Right forelimb (tissue), 1 donor: Measurements from ENCODE around the gene PRAMEF20.
"Not testable (repeated sequence)": the region's sequence is repeated elsewhere in the genome, so short reads cannot be mapped to it uniquely, and the experiment has no call there.

Source experiments
- DNase-seq: peaks from one replicate; pipeline ENCODE4 v3.0.0-alpha.2; 2018

PRAMEF20 gene

GRCh38 chr1:13410150-13410549 is at the start of gene PRAMEF20:
Gene PRAMEF20, plus strand, starts transcription at chr1:13410450. Its CDS starts 5,905 bp downstream, at chr1:13416355.
- not testable (repeated sequence) for DNase-seq

DNA sequence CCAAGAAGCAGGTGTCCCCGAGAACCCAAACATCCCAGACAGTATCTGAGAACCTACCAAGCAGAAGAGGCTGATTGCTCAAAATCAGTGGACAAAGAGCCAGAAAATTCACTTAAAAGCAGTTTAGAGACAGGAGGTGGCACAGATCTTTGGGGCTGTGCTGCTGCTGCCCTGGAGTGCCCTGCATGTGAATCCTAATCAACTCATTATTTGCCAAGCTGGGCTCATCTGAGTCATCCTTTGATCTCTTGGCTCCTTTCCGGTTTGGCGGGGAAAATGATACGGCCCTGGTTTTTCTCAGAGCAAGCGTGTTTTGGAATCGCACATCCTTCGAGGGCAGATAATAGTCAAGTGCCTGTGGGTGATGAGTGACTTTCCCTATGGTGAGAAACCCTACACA is 47.9 kb upstream of the PRAMEF20 start:
- not testable (repeated sequence) for DNase-seq

GRCh38 chr1:13364928-13365327 is 45.3 kb upstream of the PRAMEF20 start:
- not testable (repeated sequence) for DNase-seq

- DNase-seq, result not testable (repeated sequence)
Observed at GRCh38 chr1:13366536-13366935, 43.7 kb upstream of the PRAMEF20 start.

- not testable (repeated sequence) for DNase-seq
Observed at GRCh38 chr1:13368544-13368943, 41.7 kb upstream of the PRAMEF20 start.

DNA sequence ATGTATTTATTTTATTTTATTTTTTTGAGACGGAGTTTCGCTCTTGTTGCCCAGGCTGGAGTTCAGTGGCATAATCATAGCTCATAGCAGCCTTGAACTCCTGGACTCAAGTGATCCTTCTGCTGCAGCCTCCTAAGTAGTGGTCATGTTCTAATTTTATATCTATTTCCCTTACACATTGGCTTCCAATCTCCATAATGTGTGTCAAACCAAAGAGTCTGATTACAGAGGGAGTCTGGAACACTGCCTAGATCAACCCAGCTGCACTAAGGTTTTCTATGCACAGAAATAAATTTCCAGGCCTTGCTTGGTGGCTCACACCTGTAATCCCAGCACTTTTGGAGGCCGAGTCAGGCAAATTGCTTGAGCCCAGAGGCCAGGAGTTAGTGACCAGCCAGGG is 31.3 kb upstream of the PRAMEF20 start:
- DNase-seq, result not testable (repeated sequence)

GRCh38 chr1:13380380-13380779 is 29.9 kb upstream of the PRAMEF20 start:
- DNase-seq, result not testable (repeated sequence)

GRCh38 chr1:13389332-13389731 is 20.9 kb upstream of the PRAMEF20 start, which contains the start of gene PRAMEF17:
Gene PRAMEF17, plus strand, starts transcription at chr1:13389632. Its CDS starts 26 bp downstream, at chr1:13389658.
- not testable (repeated sequence) for DNase-seq

- not testable (repeated sequence) for DNase-seq
Observed at GRCh38 chr1:13393004-13393403, 17.2 kb upstream of the PRAMEF20 start.

DNA sequence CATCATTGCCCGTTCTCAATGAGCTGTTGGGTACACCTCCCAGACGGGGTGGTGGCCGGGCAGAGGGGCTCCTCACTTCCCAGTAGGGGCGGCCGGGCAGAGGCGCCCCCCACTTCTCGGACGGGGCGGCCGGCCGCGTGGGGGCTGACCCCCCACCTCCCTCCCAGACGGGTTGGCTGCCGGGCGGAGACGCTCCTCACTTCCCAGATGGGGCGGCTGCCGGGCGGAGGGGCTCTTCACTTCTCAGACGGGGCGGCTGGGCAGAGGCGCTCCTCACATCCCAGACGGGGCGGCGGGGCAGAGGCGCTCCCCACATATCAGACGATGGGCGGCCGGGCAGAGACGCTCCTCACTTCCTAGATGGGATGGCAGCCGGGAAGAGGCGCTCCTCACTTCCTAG is 15.5 kb upstream of the PRAMEF20 start:
- DNase-seq, result not testable (repeated sequence)

GRCh38 chr1:13395311-13395710 is 14.9 kb upstream of the PRAMEF20 start:
- DNase-seq, result not testable (repeated sequence)

DNA sequence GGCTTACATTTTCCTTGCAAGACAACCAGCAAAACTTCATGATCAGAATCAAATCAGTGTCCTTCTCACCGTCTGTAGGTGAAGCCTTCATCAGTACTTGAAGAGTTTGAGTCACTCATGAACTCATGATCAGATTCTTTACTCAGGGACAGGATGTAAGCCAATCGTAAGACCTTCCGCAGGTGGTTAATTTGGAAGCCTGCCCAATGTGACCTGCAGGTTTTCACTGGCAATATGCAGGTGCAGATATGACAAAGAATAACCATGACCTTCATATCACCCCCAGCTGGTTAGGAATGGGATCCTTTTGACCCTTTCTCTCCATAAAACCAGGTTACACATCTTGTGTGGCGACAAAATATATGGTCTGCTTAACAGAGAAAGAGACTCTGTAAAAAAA is 2.4 kb upstream of the PRAMEF20 start:
- no peak for DNase-seq

GRCh38 chr1:13430495-13430894 is 20.2 kb downstream of the PRAMEF20 start:
- no peak for DNase-seq

GRCh38 chr1:13432251-13432650 is 22.0 kb downstream of the PRAMEF20 start:
- DNase-seq, result no peak

DNA sequence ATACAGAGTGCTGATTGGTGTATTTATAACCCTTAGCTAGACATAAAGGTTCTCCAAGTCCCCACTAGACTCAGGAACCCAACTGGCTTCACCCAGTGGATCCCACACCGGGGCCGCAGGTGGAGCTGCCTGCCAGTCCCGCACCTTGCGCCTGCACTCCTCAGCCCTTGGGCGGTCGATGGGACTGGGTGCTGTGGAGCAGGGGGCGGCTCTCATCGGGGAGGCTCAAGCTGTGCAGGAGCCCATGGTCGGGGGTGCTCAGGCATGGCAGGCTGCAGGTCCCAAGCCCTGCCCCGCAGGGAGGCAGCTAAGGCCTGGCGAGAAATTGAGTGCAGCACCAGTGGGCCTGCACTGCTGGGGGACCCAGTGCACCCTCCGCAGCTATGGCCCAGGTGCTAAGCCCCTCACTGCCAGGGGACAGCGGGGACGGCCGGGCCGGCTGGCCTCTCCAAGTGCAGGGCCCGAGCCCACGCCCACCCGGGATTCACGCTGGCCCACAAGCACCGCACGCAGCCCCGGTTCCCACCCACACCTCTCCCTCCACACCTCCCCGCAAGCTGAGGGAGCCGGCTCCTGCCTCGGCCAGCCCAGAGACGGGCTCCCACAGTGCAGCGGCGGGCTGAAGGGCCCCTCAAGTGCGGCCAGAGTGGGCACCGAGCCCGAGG is 23.6 kb downstream of the PRAMEF20 start:
- not testable (repeated sequence) for DNase-seq

GRCh38 chr1:13435458-13435857 is 25.2 kb downstream of the PRAMEF20 start:
- no peak for DNase-seq

DNA sequence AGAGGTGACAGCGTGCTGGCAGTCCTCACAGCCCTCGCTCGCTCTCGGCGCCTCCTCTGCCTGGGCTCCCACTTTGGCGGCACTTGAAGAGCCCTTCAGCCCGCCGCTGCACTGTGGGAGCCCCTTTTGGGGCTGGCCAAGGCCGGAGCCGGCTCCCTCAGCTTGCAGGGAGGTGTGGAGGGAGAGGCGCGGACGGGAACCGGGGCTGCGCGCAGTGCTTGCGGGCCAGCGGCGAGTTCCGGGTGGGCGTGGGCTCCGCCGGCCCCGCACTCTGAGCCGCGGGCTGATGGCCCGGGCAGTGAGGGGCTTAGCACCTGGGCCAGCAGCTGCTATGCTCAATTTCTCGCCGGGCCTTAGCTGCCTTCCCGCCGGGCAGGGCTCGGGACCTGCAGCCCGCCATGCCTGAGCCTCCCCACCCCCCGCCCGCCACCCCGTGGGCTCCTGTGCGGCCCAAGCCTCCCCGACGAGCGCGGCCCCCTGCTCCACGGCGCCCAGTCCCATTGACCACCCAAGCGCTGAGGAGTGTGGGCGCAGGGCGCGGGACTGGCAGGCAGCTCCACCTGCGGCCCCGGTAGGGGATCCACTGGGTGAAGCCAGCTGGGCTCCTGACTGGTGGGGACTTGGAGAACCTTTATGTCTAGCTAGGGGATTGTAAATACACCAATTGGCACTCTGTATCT is 29.0 kb downstream of the PRAMEF20 start:
- not testable (repeated sequence) for DNase-seq

DNA sequence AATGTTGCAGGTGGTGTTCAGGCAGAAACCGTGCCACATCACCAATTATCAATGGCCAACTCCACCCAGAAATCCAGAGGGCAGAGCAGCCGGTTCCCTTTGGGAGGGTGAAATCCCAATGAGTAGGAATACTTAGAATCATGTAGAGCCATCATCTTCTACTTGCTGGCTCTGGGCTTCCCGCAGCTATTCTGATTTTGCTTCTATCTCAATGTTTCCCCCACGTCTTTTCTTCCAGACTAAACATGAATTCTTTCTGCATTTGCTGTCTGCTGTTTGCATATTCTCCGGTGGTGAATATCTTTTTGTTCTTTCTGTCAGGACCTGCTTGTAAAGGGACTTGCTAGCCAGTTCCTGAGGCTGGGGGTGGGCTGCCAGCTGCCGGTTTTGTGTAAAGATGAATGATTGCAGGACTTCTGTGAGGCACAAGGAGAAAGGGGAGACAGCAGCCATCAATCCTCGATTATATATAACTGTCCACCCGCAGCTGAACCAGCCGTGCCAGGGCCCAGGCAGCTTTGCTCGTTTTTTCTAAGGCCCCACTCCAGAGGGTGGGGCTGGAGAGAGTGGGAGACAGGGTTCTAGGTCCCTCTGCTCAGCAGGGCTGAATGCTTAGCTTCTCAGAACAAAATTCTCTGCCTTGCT is 33.2 kb downstream of the PRAMEF20 start:
- DNase-seq, result no peak

DNA sequence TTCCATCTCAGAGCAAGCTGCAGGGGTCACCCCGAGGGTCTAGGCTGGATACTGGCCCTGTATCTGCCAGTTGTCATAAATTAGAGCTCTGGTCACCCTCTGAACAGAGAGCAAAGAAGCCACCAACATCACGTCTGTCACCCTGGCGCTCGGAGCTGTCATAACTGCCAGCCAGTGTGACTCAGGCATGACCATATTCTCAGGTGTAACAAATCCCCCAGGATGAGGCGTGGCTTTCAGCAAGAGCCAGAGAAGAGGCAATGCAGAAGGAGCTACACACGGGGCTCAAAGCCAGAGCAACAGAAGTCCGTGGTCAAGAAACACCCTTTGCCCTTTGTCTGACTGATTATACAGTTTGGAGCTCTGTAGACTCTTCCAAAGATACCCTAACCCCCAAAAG is 40.0 kb downstream of the PRAMEF20 start:
- DNase-seq, result no peak

DNA sequence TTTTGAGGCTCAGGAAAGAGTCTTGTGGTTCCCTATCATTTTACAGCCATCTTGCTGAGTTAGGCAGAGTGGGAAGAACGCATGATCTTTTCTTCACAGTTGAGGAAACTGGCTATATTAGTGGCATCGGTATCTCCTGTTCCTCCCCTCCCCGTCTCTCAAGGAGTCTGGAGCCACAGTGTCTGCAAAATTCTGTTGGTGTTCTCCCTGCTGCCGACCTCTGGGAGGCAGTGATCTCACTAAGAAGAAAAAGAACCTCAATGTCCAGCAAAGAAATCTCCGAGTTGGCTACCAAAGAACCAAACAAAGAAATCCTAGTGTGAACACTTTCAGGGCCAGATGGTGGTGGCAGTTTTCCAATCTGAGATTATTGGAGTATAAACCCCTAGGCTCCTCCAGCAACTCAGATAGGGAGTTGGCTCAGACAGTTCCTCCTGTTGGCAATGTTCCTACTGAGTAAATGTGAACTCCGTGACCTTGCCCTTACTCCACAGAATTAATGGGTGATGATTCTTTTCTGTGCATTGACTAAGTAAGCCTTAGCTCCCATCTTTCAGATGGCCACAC is 41.2 kb downstream of the PRAMEF20 start:
- DNase-seq, result no peak

DNA sequence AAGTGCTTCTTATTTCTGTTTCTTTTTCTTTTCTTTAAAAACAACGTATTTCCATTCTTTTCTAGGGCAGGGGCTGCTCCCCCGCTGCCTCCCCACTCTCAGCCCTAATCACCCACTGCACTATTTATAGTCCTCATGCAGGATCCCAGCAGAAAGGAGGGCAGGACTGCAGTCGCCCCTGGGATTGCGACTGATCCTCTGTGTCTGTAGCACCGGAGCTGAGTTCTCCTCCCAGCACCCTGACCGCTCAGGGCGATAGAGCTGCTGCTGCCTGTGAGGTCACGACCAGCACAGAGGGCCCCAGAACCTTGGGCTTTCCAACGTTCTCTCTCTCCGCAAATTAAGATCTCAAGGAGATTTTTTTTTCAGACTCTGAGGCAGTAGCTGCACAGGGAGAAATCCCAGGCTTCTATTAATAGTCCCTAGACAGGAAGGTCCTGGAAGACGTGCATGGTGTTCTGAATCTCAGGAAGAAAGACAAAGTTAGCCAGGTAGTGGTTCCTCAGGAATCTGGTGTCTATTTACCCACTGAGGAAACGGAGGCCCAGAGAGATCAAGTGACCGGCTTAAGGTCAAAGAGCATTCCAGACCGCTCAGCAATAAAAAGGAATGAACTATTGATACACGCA is 46.8 kb downstream of the PRAMEF20 start:
- DNase-seq, result no peak

- DNase-seq, result no peak
Observed at GRCh38 chr1:13461977-13462376, 51.7 kb downstream of the PRAMEF20 start.

- DNase-seq, result no peak
Observed at GRCh38 chr1:13462682-13463081, 52.4 kb downstream of the PRAMEF20 start.
